SK-N-SH treated with all-trans-retinoic acid at 6 μM for 48 hours (cell line): ENCODE measurements around the gene GLI3.

Source experiments
- ATAC-seq: fragments of 200-7000 bp; cut with Tn5 transposase; 3 replicates; pipeline ENCODE4 v1.9.1; 2020; ENCODE audit warnings: mild to moderate bottlenecking, moderate library complexity
- BACH2 ChIP-seq: fragments of 250-450 bp; sonication (Bioruptor Pico); IDR thresholded peaks from 2 replicates; pipeline ENCODE4 v1.9.0; 2021; ENCODE audit warnings: mild to moderate bottlenecking, borderline replicate concordance
- CREB5 ChIP-seq: fragments of 250-450 bp; sonication (Bioruptor Pico); IDR thresholded peaks from 2 replicates; pipeline ENCODE4 v1.5.1; 2020; ENCODE audit warnings: low read depth, mild to moderate bottlenecking, moderate library complexity
- CSDC2 ChIP-seq: fragments of 250-450 bp; sonication (Bioruptor Pico); IDR thresholded peaks from 2 replicates; pipeline ENCODE4 v1.5.0; 2020; ENCODE audit warnings: mild to moderate bottlenecking, moderate library complexity
- ESRRG ChIP-seq: fragments of 250-450 bp; sonication (Bioruptor Pico); IDR thresholded peaks from 2 replicates; pipeline ENCODE4 v1.6.1; 2021; ENCODE audit warnings: mild to moderate bottlenecking
- ISL1 ChIP-seq: fragments of 250-450 bp; sonication (Bioruptor Pico); IDR thresholded peaks from 2 replicates; pipeline ENCODE4 v2.1.2; 2022; ENCODE audit warnings: mild to moderate bottlenecking, moderate library complexity
- OSR1 ChIP-seq: fragments of 250-450 bp; sonication (Bioruptor Pico); IDR thresholded peaks from 2 replicates; pipeline ENCODE4 v1.8.0; 2022; ENCODE audit warnings: moderate library complexity, mild to moderate bottlenecking, inconsistent platforms
- POU6F1 ChIP-seq: fragments of 250-450 bp; sonication (Bioruptor Pico); IDR thresholded peaks from 2 replicates; pipeline ENCODE4 v1.8.0; 2021; ENCODE audit warnings: low read depth, mild to moderate bottlenecking, moderate library complexity, borderline replicate concordance
- RARB ChIP-seq: fragments of 250-450 bp; sonication (Bioruptor Pico); IDR thresholded peaks from 2 replicates; pipeline ENCODE4 v1.8.0; 2021; ENCODE audit warnings: mild to moderate bottlenecking, moderate library complexity
- ZFP3 ChIP-seq: fragments of 250-450 bp; sonication (Bioruptor Pico); IDR thresholded peaks from 2 replicates; pipeline ENCODE4 v1.5.0; 2020; ENCODE audit warnings: mild to moderate bottlenecking, moderate library complexity
- ZNF70 ChIP-seq: fragments of 450-650 bp; formaldehyde crosslinking; IDR thresholded peaks from 2 replicates; pipeline ENCODE4 v1.5.0; 2020; ENCODE audit warnings: mild to moderate bottlenecking, moderate library complexity
- TF ChIP-seq, protein P1 (sequence below): fragments of 250-450 bp; sonication (Bioruptor Pico); IDR thresholded peaks from 2 replicates; pipeline ENCODE4 v1.5.1; 2021; ENCODE audit warnings: mild to moderate bottlenecking, moderate library complexity
- TF ChIP-seq, protein P2 (sequence below): fragments of 250-450 bp; sonication (Bioruptor Pico); IDR thresholded peaks from 2 replicates; pipeline ENCODE4 v1.5.0; 2020; ENCODE audit warnings: mild to moderate bottlenecking, moderate library complexity

GLI3 gene

DNA sequence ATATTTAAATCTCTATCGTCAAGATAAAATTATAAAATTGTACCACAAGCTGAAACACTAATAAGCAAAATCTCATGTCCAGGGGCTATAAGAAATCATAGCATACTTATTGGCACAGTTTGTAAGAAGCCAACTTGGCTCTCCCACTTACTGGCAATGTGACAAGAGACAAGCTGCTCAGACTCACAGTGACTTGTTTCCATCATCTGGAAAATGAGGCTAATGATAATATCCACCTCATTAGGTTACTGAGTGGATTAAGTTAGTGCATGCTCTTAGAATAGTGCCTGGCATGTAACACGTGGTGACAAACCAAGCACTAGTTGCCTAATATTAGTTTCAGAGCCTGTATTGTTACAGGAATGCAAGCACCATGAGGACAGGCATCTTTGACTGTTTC lies 234.4 kb downstream of the GLI3 start (continued):
- TF ChIP-seq, protein P1, sequence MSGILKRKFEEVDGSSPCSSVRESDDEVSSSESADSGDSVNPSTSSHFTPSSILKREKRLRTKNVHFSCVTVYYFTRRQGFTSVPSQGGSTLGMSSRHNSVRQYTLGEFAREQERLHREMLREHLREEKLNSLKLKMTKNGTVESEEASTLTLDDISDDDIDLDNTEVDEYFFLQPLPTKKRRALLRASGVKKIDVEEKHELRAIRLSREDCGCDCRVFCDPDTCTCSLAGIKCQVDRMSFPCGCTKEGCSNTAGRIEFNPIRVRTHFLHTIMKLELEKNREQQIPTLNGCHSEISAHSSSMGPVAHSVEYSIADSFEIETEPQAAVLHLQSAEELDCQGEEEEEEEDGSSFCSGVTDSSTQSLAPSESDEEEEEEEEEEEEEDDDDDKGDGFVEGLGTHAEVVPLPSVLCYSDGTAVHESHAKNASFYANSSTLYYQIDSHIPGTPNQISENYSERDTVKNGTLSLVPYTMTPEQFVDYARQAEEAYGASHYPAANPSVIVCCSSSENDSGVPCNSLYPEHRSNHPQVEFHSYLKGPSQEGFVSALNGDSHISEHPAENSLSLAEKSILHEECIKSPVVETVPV (CRISPR knock-in tag), result no peak
- TF ChIP-seq, all 23 proteins: peak for 0

- ATAC-seq, result no peak
- TF ChIP-seq CSDC2 (CRISPR knock-in tag) (no peak), CREB5 (no peak), BACH2 (CRISPR knock-in tag) (no peak), OSR1 (CRISPR knock-in tag) (no peak), POU6F1 (CRISPR knock-in tag) (no peak), ZFP3 (no peak)
- TF ChIP-seq, protein P2, sequence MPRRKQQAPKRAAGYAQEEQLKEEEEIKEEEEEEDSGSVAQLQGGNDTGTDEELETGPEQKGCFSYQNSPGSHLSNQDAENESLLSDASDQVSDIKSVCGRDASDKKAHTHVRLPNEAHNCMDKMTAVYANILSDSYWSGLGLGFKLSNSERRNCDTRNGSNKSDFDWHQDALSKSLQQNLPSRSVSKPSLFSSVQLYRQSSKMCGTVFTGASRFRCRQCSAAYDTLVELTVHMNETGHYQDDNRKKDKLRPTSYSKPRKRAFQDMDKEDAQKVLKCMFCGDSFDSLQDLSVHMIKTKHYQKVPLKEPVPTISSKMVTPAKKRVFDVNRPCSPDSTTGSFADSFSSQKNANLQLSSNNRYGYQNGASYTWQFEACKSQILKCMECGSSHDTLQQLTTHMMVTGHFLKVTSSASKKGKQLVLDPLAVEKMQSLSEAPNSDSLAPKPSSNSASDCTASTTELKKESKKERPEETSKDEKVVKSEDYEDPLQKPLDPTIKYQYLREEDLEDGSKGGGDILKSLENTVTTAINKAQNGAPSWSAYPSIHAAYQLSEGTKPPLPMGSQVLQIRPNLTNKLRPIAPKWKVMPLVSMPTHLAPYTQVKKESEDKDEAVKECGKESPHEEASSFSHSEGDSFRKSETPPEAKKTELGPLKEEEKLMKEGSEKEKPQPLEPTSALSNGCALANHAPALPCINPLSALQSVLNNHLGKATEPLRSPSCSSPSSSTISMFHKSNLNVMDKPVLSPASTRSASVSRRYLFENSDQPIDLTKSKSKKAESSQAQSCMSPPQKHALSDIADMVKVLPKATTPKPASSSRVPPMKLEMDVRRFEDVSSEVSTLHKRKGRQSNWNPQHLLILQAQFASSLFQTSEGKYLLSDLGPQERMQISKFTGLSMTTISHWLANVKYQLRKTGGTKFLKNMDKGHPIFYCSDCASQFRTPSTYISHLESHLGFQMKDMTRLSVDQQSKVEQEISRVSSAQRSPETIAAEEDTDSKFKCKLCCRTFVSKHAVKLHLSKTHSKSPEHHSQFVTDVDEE (CRISPR knock-in tag), result no peak
- TF ChIP-seq, all 23 proteins: peak for 0
Measured at GRCh38 chr7:41999736-42000283, 237.2 kb downstream of the GLI3 start.

- ATAC-seq, result no peak
- TF ChIP-seq ZFP3 (no peak), BACH2 (CRISPR knock-in tag) (no peak)
- TF ChIP-seq, protein P1 (CRISPR knock-in tag), result no peak
- TF ChIP-seq, protein P2 (CRISPR knock-in tag), result no peak
- TF ChIP-seq, all 23 proteins: peak for 0
Measured at GRCh38 chr7:41998041-41998440, 239.0 kb downstream of the GLI3 start.

- peak; percentile 13; the same call in 1 of the 3 replicates for ATAC-seq
- TF ChIP-seq BACH2 (CRISPR knock-in tag) (no peak), RARB (CRISPR knock-in tag) (no peak), ISL1 (CRISPR knock-in tag) (no peak), CSDC2 (CRISPR knock-in tag) (no peak), ESRRG (CRISPR knock-in tag) (no peak), ZNF70 (CRISPR knock-in tag) (no peak), OSR1 (CRISPR knock-in tag) (no peak)
Measured at GRCh38 chr7:41997151-41997550, 239.9 kb downstream of the GLI3 start.
